HL-60 (cell line): ENCODE measurements around the gene CRYBB3.

Source experiments
- DNase-seq, 2 experiments: peaks; one replicate each; pipeline ENCODE4 v3.0.0-alpha.2; 2010 to 2020; ENCODE audit warnings: low read depth in 1 of 2, low spot score in 1 of 2
- H3K27ac ChIP-seq: fragments of 250-450 bp; sonication (Bioruptor Pico); replicated peaks from 2 replicates; pipeline ENCODE4 v1.5.1; 2020; ENCODE audit warnings: mild to moderate bottlenecking, moderate library complexity
- H3K27me3 ChIP-seq: fragments of 250-450 bp; sonication (Bioruptor Pico); 2 replicates; pipeline ENCODE4 v1.5.1; 2021; ENCODE audit warnings: mild to moderate bottlenecking, moderate library complexity; ENCODE audit not compliant: insufficient read depth, poor library complexity, severe bottlenecking
- H3K4me3 ChIP-seq: replicated peaks from 2 replicates; pipeline ENCODE4 v1.5.1; 2011; ENCODE audit warnings: mild to moderate bottlenecking, control low read depth, low read length; ENCODE audit not compliant: insufficient read depth
- GABPA ChIP-seq: IDR thresholded peaks from 2 replicates; pipeline ENCODE4 v1.6.1; 2012; ENCODE audit warnings: low read depth
- POLR2AphosphoS5 ChIP-seq: IDR thresholded peaks from 2 replicates; pipeline ENCODE4 v1.6.1; 2012; ENCODE audit warnings: low read depth
- REST ChIP-seq: IDR thresholded peaks from 2 replicates; pipeline ENCODE4 v1.6.1; 2012; ENCODE audit warnings: low read depth; ENCODE audit not compliant: insufficient replicate concordance
- SPI1 ChIP-seq: IDR thresholded peaks from 2 replicates; pipeline ENCODE4 v1.6.1; 2012; ENCODE audit warnings: low read depth, mild to moderate bottlenecking, borderline replicate concordance
- TF ChIP-seq, protein P1 (sequence below): IDR thresholded peaks from one replicate; pipeline ENCODE4 v1.5.1; 2011; ENCODE audit warnings: low read length, control low read depth, inconsistent platforms; ENCODE audit not compliant: insufficient read depth

CRYBB3 gene

DNA sequence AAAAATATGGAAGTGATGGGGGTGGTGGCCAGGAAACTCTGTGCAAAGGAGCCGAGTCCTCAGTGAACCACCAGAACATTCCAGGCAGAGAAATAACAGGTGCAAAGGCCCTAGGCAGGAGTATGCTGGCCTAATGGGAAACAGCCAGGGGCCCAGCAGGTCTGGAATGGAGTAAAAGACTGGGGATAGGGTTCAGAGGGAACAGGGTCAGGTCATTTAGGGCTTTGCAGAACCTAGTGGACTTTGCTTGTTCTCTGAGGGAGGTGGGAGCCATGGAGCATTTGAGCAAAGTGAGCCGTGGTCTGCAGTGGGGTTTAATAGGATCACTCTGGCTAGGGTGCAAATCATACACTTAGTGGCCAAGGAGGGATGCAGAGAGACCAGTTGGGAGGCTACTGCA is 8.7 kb downstream of the CRYBB3 start:
- Histone ChIP-seq H3K27me3 (no peaks in the 10 kb centered on the region), H3K27ac (no peak overlapping the region), H3K4me3 (no peak overlapping the region)
- TF ChIP-seq GABPA, result no peak
- no peak for DNase-seq

DNA sequence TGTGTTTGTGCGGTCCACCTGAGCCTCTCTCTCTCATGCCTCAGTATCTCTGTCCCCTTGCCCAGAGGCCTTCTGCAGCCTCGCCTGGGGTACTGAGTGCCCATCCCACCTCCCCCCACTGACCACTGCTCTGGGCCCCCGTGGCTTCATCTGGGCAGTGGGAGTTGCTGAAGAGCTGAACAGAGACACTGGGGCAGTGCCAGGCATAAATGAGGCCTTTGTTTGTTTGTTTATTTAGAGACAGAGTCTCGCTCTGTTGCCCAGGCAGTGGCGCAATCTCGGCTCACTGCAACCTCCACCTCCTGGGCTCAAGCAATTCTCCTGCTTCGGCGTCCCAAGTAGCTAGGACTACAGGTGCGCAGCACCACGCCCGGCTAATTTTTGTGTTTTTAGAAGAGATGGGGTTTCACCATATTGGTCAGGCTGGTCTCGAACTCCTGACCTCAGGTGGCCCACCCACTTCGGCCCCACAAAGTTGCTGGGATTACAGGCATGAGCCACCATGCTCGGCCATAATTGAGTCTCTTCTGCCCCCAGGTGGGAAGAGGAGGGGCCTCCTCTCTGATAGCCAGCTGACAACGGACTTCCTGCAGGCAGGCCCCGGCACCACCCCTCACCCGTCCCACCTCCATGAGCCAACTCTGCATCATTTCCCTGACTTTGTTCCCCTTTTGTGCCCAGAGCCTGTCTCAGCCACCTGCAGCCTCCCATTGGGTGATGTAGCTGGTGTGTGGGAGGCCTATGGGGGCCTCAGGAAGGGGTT is 9.3 kb downstream of the CRYBB3 start:
- no peak for DNase-seq
- TF ChIP-seq GABPA, result no peak
- TF ChIP-seq, protein P1, sequence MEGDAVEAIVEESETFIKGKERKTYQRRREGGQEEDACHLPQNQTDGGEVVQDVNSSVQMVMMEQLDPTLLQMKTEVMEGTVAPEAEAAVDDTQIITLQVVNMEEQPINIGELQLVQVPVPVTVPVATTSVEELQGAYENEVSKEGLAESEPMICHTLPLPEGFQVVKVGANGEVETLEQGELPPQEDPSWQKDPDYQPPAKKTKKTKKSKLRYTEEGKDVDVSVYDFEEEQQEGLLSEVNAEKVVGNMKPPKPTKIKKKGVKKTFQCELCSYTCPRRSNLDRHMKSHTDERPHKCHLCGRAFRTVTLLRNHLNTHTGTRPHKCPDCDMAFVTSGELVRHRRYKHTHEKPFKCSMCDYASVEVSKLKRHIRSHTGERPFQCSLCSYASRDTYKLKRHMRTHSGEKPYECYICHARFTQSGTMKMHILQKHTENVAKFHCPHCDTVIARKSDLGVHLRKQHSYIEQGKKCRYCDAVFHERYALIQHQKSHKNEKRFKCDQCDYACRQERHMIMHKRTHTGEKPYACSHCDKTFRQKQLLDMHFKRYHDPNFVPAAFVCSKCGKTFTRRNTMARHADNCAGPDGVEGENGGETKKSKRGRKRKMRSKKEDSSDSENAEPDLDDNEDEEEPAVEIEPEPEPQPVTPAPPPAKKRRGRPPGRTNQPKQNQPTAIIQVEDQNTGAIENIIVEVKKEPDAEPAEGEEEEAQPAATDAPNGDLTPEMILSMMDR, result no peak
- no peak for TF ChIP-seq SPI1
- TF ChIP-seq POLR2AphosphoS5, result no peak
- no peak for TF ChIP-seq REST
- Histone ChIP-seq H3K27me3 (no peaks in the 10 kb centered on the region), H3K27ac (no peak overlapping the region), H3K4me3 (no peak overlapping the region)

GRCh38 chr22:25210793-25211192 is 11.1 kb downstream of the CRYBB3 start:
- Histone ChIP-seq H3K4me3 (no peak overlapping the region), H3K27me3 (no peaks in the 10 kb centered on the region), H3K27ac (no peak overlapping the region)
- TF ChIP-seq SPI1, result no peak
- DNase-seq, result no peak

- TF ChIP-seq GABPA (no peak), SPI1 (no peak), POLR2AphosphoS5 (no peak), REST (no peak)
- TF ChIP-seq, protein P1, result no peak
- no peak overlapping the region for H3K4me3 ChIP-seq
- no peak overlapping the region for H3K27ac ChIP-seq
- DNase-seq, result no peak
- no peaks in the 10 kb centered on the region for H3K27me3 ChIP-seq
These were observed 12.7 kb downstream of the CRYBB3 start for GRCh38 chr22:25212337-25212736.

GRCh38 chr22:25213221-25213620 is 13.6 kb downstream of the CRYBB3 start:
- Histone ChIP-seq H3K27me3 (no peaks in the 10 kb centered on the region), H3K27ac (no peak overlapping the region), H3K4me3 (no peak overlapping the region)
- TF ChIP-seq POLR2AphosphoS5, result no peak
- TF ChIP-seq GABPA, result no peak
- no peak for TF ChIP-seq SPI1
- TF ChIP-seq, protein P1, result no peak
- TF ChIP-seq REST, result no peak
- no peak for DNase-seq
